ENCODE measurements around the gene TADA3.
A peak's percentile ranks its signal among the peaks of the same experiment; 100 is the strongest.

Gene TADA3

DNA sequence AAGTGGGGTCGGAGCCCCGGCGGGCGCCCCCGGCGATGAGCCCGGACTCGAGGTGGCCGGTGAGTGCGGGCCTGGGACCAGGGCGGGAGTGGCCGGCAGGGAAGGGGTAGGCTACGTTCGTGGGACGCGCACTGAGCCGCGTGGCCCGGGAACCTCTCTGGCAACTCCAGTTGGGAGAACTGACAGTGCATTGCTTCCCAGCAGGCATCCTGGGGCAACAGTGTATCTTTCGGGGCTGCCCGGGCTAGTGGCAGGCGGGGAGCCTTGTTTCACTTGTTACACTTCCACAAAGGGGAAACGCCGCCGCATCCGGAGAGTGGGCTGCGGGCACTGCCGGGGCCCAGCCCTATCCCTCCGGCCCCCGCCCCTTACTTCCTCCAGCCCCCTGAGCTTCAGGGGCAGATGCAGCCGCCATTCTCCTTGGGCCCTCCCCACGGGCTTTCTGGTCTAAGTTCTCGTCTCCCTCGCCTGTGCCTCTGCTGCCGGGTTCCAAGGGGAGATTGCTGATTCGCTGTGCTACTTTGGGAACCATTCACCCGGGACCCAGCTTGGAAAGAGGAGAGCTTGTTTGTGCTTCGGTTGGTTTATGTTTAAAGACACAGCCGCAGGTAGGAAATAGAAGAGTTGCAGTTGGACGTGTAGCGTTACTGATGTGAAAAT lies 60.1 kb downstream of the TADA3 start:
- DNase-seq (ENCODE audit: insufficient read length) (peak; percentile 52), FAIRE-seq (no peak)
- no peak for TF ChIP-seq TAF1 (IDR thresholded peaks at IDR 0.05; ENCODE audit: borderline replicate concordance, low read depth, low read length)
- TF ChIP-seq POLR2A (IDR thresholded peaks at IDR 0.05; ENCODE audit: low read depth, low read length): peak; percentile 59; the same call in 1 of the 2 replicates

DNA sequence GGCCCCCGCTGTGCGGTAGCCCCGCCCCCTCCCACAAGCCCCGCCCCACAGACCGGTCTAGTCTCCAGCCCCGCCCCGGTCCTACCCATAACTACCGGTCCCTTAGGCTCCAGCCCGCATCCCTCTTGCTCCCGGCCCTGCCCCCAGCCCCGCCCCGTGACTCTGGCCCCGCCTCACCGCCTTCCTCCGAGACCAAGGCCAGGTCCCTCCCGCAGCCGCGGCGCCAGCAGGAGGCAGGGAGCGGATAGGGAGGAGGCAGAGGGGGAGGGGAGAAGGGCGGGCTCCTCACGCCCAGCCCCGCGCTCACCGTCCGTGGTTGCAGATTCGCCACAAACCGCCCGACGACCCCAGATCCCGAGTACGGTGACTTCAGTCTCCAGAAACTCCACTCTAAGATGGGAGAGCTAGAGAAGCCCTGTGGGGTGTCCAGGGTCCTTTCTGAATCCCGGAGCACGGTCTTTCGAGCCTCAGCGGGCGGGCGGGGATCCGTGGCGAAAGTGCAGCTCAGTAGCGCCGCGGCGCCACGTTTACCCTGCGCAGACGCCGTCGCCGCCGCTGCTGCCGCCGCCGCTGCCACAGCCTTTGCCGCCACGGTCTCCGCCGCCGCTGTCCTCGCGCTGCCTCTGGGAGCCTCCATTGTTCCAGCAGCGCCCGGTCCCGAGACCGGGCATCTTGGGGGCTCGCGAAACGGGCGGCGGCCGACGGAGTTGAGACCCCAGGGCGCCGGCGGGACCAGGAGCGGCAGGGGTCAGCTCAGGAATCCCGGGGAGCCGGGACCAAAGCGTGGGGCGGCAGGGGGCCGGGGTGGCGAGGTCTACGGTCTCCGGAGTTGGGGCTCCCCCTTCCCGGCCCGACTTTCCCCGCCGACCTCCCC lies 60.8 kb downstream of the TADA3 start, which contains the start of gene BRPF1:
BRPF1 (plus strand) TSS at position 530 of the 874 bp plus-strand sequence. CDS start 2,406 bp downstream, outside the sequence.
- TF ChIP-seq TAF1 (IDR thresholded peaks at IDR 0.05; ENCODE audit: borderline replicate concordance, low read depth, low read length): no peak
- peak; percentile 85; the same call in 1 of the 2 replicates for TF ChIP-seq POLR2A (IDR thresholded peaks at IDR 0.05; ENCODE audit: low read depth, low read length)
- peak; percentile 64 for TF ChIP-seq POLR2AphosphoS5 (IDR thresholded peaks at IDR 0.05; ENCODE audit: low read depth, low read length)
- peak; percentile 79 for FAIRE-seq
- DNase-seq (ENCODE audit: insufficient read length): peak; percentile 99

DNA sequence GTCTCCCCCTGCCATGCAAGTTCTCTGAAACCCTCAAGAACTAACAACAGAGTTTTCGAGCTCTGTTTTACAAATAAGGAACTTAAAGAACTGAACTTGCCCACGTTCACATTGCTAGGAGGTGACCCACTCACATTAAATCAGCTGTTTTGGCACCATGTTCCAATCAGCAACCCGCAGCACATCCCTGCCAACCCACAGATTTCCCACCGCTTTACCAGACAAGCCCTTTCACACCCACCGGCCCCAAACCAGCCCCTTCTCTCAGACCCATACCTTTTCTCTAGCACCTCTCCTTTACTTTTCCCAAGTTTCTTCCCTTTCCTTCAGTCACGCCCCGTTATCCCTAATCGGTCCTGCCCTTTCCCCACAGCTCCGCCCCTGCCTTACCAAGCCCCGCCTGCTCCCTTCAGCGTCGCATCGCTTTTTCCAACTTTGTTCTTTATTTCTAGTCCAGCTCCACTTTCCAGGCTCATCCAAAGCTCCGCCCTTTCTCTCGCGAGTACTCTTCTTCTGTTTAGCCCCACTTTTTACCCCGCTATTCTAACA lies 61.5 kb downstream of the TADA3 start:
- DNase-seq (ENCODE audit: insufficient read length): no peak

More for the DNA sequence above, 61.5 kb downstream of the TADA3 start:
- FAIRE-seq: peak; percentile 66
- TF ChIP-seq TAF1 (IDR thresholded peaks at IDR 0.05; ENCODE audit: borderline replicate concordance, low read depth, low read length): no peak
- no peak for TF ChIP-seq POLR2A (IDR thresholded peaks at IDR 0.05; ENCODE audit: low read depth, low read length)
- TF ChIP-seq POLR2AphosphoS5 (IDR thresholded peaks at IDR 0.05; ENCODE audit: low read depth, low read length): no peak
